ENCODE measurements around the gene SMC1B.
"Not testable (repeated sequence)": the region's sequence is repeated elsewhere in the genome, so short reads cannot be mapped to it uniquely, and the experiment has no call there.

SMC1B gene

GRCh38 chr22:45413368-45414211 lies at the start of gene SMC1B, which contains the start of gene RIBC2:
Gene SMC1B (minus strand): TSS chr22:45413599. CDS start chr22:45413567, 32 bp downstream.
Gene RIBC2 (plus strand): TSS chr22:45413693. CDS start chr22:45413887, 194 bp downstream.
- peak; percentile 81 to 90 for DNase-seq

GRCh38 chr22:45462034-45462655 lies 48.7 kb upstream of the SMC1B start:
- DNase-seq, result no peak

GRCh38 chr22:45460288-45461109 lies 47.1 kb upstream of the SMC1B start:
- DNase-seq, result no peak

- DNase-seq, result no peak
These were observed 45.8 kb upstream of the SMC1B start for GRCh38 chr22:45459235-45459634.

- DNase-seq, result no peak
These were observed 45.1 kb upstream of the SMC1B start for GRCh38 chr22:45458532-45458931.

GRCh38 chr22:45456811-45457210 lies 43.4 kb upstream of the SMC1B start:
- no peak for DNase-seq

GRCh38 chr22:45455621-45456020 lies 42.2 kb upstream of the SMC1B start:
- no peak for DNase-seq

- no peak for DNase-seq
These were observed 41.8 kb upstream of the SMC1B start for GRCh38 chr22:45455212-45455611.

- no peak for DNase-seq
These were observed 40.9 kb upstream of the SMC1B start for GRCh38 chr22:45454275-45454674.

GRCh38 chr22:45453764-45454163 lies 40.4 kb upstream of the SMC1B start:
- DNase-seq, result no peak

GRCh38 chr22:45452565-45453379 lies 39.4 kb upstream of the SMC1B start:
- no peak for DNase-seq

GRCh38 chr22:45451972-45452371 lies 38.6 kb upstream of the SMC1B start:
- no peak for DNase-seq

- no peak for DNase-seq
These were observed 37.7 kb upstream of the SMC1B start for GRCh38 chr22:45450921-45451651.

- DNase-seq, result no peak
These were observed 36.8 kb upstream of the SMC1B start for GRCh38 chr22:45450101-45450785.

GRCh38 chr22:45449442-45449841 lies 36.0 kb upstream of the SMC1B start:
- DNase-seq, result not testable (repeated sequence)

GRCh38 chr22:45448431-45448830 lies 35.0 kb upstream of the SMC1B start:
- no peak for DNase-seq

- not testable (repeated sequence) for DNase-seq
These were observed 34.2 kb upstream of the SMC1B start for GRCh38 chr22:45447596-45447995.

GRCh38 chr22:45446216-45446615 lies 32.8 kb upstream of the SMC1B start:
- no peak for DNase-seq

- no peak for DNase-seq
These were observed 31.8 kb upstream of the SMC1B start for GRCh38 chr22:45445031-45445710.

GRCh38 chr22:45444168-45444567 lies 30.8 kb upstream of the SMC1B start:
- no peak for DNase-seq
